GM21367 (cell line): ENCODE measurements around the gene TRAF7.
A peak's percentile ranks its signal among the peaks of the same experiment; 100 is the strongest.
"Not testable (repeated sequence)": the region's sequence is repeated elsewhere in the genome, so short reads cannot be mapped to it uniquely, and the experiment has no call there.

ENCODE experiments used
- ATAC-seq: cut with Tn5 transposase; IDR thresholded peaks from one replicate; pipeline ENCODE4 v1.9.1; 2021; ENCODE audit not compliant: unreplicated experiment

TRAF7 gene

DNA sequence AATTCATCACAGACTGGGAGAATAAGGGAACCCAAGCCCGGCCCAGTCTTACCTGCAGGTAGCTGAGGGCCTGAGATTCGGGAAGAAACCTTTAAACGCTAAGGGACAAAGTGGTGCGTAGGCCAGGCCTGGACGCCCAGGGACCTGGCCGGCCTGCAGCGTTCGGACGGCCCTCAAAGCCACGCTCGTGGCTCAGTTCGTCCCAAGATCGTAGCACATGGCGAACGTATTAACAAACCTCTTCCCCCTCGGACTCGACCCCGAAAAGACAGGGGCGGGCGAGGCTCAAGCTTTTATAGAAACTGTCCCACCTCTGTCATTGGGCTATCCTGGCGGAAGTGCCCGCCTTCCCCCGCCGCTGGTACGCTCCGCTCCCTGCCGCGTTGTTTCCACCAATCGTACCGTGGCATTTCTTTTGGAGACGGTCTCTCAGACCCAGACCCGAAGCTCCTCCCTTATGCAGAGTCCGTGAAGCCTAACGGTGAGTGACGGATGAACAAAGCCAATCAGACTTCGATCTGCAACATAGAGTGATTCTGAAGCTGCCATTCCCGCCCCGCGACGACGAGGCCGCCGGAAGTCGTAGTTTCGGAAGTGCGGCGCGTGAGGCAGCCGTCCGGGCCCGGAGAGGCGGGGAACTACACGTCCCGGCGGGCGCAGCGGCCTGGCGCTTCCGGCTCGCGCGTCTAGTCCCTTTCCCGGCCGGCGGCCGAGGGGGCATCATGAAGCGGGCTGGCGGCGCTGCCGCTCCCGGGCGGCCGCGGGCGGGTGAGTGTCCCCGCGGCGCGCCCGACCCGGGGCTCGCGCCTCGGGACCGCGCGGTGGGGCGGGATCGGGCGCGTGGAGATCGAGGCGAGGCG is at the start of gene TRAF7:
TSS of gene TRAF7 (plus strand) at position 692 of the 860 bp plus-strand sequence. CDS start 8,139 bp downstream, outside the sequence.
- ATAC-seq: peak; percentile 82

DNA sequence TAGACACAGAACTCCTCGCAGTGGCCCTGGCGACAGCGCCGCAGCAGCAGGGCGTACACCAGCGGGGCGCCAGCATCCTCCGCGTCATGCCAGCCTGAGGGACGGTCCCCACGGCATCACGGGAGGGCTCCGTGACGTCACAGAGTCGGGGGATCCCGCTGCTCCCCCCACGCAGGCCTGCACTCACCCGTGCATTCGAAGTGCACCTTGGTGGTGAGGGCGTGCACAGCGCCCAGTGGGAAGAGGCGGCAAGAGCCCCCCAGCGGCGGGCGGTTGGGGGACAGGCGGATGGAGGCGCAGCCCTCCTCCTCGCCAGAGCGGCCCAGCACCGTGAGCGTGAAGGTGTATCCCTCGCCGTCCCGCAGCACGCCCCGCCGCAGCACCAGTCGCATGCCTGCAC is 49.4 kb upstream of the TRAF7 start:
- not testable (repeated sequence) for ATAC-seq

DNA sequence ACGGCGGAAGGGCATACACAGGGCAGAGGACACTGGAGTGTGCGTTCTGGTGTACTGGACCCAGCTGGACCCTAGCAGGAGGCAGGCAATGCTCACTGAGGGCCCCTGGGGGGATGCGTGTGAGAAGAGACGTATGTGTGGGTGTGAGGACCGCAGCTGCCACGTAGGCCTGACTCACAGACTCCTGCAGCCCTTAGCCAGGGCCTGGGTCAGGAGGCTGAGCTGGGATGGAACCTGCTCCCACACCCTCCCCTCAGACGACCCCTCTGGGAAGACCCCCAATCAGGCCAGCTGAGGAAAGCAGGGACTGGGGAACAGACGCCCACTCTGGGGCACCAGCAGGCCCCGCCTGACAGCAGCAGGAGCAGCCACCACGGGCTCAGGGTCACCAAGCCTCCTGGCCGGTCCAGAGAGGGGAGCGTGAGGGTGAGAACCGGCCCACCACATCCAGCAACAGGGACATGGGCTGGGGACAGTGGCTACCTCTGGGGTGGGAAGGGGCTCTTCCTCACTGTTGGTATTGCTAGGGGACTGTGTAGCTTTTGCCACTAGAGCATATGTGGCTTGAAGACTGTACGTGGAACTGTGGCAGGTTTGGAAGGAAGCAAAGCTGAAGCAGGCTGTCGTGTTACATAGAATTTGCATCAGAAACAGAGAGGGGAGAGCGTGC is 48.3 kb upstream of the TRAF7 start:
- not testable (repeated sequence) for ATAC-seq

DNA sequence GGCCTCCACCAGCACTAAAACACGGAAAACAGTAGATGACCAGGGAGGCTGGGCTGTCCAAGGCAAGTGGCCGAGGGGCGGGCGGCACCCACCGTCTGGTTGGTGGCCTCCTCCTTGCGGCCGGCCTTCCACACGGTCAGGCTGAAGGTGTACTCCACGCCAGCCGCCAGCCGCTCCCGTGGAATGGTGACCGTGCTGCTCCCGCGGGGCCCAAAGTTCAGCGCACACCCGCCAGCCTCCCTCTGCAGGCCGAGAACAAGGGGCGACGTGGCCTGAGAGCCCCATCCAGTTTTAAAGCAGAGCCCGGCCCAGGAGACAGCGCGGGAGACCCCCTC is 47.8 kb upstream of the TRAF7 start:
- ATAC-seq: not testable (repeated sequence)

DNA sequence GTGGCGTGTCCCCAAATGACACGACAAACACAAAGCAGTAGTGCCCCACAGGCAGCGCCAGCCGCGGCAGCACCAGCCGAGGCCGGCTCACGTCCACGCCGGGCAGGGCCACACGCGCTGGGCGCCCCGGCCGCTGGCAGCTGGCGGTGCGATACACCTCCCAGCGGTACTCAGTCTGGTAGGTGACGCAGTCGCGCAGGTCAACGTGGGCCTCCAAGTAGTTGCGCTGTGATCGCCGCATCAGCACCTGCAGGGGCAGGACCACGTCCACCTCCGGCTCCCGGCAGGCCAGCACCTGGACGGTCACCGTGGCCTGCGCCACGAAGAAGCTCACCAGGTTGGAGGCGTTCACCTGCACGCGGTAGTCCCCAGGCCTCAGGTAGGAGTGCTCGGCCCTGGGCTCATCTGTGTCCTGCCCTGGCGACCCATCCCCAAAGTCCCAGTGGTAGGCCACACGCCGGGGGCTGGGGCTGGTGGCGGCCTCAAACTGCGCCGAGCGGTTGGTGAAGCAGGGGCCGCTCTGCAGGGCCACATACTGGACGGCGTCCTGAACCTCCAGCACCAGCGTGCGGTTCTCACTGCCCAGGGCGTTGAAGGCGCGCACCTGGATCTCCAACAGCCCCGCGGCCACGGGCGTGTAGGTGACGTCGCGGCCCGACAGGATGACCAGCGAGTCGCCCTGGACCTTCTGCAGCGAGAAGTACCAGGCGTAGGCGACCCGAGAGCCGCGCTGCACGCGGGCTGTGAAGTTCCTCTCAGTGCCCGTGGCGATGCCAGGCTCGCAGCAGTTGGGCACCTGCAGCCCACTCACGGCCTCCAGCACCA is 46.9 kb upstream of the TRAF7 start:
- ATAC-seq: not testable (repeated sequence)

DNA sequence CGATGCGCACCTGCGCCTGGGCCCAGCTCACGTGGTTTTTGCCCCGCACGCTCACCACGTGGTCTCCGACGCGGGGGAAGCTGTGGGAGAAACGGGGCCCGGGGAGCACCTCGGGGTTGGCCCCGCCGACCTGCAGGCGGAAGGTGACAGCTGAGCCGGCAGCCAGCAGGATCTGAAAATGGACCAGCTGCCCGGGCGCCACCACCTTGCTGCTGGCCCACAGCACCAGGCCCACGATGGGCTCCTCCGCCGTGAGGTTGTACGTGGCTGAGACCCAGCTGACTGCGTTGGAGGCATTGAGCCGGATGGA is 46.4 kb upstream of the TRAF7 start:
- not testable (repeated sequence) for ATAC-seq

DNA sequence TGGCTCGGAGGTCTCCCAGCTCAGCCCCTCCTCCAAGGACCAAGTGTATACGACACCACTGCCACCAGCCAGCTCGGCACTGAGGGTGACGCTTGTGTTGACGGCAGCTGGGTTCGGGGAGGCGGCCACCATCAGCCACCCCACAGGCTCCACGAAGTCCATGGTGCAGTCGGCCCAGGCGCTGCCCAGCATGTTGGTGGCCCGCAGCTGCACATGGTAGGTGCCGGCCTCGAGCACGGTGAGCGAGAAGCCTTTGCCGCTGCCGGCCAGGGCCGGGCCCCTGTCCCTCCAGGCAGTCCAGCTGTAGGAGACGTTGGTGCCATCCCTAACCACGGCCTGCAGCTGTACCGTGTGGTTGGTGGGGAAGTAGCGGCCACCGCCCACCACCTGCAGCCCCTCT is 45.7 kb upstream of the TRAF7 start:
- ATAC-seq: not testable (repeated sequence)

DNA sequence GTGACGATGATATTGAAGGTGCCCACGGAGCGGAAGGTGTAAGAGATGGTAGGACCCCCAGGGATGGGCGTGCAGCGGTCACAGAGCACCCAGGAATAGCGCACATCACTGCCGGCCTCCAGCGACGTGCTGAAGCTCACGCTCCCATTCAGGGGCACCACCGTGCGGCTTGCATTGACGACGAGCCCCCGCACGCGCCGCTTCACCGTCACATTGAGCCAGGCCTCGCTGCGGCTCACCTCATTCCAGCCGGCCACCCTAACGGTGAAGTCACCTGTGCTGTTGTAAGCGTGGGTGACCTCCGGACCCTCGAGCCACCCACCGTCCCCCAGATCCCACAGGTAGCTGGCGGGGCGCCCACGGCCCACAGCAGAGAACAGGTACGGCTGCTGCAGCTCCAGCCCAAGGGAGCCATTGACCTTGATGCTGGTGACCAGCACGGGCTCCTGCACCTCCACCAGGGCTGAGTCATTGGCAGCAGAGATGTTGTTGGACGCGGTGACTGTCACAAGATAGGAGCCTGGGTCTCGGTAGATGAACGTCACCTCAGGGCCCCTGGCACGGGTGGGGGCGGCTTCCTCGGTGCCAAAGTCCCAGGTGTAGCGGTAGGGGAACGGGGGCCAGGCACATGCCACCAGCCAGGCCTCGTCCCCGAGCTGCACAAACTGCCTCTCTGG is 45.1 kb upstream of the TRAF7 start:
- ATAC-seq: not testable (repeated sequence)

DNA sequence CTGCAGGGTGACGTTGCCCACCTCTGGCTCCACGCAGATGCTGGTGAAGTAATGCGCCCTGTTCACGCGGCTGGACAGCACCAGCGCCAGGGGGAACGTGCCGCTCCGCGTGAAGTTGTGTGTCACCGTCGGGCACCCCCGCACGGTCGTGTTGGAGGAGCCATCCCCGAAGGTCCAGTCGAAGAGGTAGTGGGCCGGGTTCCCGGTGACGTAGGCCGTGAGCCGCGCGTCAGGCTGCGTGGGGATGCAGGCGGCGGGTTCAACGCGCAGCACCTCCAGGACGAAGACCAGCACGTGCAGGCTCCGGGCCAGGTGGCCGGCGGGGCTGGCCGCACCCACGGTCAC is 44.6 kb upstream of the TRAF7 start:
- ATAC-seq: not testable (repeated sequence)

DNA sequence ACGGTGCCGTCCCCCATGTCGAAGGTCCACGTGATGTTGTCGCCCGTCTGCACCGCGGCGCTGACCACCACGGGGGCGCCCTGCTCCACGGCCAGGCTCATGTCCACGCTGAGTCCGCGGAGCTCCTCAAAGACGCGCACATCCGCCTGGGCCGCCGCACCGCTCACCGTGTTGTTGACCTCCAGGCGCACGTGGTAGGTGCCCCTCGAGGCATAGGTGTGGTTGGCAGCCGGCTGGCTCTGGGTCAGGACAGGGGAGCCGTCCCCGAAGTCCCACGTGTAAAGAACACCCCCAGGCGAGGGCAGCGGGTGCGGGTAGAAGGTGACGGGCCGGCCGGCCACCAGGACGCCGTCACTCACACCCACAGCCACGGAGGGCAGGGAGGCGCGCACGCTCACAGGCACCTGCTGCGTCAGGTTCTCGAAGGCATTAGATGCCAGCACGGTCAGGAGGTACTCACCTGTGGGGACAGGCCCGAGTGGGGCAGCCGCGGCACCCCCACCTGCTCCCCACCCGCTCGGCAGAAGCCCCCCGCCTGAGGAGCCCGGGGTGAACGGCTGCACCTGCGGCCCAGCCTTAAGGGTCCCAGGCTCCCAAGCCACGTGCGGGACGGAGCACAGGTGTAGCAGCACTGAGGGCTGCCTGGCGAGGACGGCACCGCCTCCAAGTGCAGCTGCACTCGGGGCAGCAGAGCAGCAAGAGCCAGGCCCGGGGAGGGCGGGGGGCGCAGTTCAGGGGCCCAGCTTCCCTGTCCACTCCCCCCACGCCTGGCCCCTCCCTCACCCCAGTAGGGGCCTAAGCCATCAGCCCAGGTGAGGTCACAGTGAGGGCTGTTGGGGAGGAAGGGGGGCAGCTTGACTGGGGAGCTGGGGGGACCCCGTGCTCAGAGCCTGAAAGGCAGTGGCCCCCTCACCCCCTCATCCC is 43.9 kb upstream of the TRAF7 start:
- not testable (repeated sequence) for ATAC-seq

DNA sequence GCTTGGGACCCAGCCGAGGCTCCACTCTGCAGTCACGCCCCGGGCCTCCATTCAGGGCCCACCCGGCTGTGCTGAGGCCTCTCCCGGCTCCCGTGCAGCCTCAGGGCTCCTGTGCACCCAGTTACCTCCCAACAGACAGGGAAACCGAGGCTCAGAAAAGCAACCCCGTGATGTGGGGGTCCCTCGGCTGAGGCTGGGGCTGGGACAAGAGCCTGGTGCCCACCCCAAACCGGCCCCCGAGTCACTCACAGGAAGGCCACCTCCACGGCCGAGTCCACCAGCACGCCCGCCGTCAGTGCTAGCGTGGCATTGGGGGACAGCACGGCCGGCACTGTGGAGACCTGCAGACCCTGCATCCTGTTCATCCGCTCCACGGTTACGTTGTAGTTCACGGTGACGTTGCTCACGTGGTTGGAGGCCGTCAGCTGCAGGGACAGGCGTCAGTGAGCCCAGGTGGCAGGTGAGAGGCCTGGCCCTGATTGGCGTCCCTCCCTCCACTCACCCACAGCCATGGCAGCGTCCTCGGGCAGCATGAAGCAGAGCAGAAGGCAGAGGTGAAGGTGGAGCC is 43.0 kb upstream of the TRAF7 start:
- ATAC-seq: not testable (repeated sequence)

DNA sequence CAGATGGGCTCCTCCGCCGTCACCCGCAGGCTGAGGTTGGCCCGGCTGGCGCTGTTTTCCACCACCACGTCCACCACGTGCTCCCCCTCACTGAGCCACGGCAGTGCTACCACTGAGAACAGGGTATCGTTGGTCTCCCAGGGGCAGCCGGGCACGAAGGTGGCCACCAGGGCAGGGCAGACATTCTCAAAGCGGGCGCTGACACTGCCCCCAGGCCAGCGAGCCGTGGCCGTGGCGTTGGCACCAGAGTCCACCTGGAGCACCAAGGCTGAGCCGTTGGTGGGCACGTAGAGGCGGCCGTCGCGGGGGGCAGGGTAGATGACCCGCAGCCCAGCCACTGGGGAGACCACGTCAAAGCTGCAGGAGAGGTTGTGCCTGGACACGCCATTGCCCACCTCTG is 41.4 kb upstream of the TRAF7 start:
- ATAC-seq: not testable (repeated sequence)

DNA sequence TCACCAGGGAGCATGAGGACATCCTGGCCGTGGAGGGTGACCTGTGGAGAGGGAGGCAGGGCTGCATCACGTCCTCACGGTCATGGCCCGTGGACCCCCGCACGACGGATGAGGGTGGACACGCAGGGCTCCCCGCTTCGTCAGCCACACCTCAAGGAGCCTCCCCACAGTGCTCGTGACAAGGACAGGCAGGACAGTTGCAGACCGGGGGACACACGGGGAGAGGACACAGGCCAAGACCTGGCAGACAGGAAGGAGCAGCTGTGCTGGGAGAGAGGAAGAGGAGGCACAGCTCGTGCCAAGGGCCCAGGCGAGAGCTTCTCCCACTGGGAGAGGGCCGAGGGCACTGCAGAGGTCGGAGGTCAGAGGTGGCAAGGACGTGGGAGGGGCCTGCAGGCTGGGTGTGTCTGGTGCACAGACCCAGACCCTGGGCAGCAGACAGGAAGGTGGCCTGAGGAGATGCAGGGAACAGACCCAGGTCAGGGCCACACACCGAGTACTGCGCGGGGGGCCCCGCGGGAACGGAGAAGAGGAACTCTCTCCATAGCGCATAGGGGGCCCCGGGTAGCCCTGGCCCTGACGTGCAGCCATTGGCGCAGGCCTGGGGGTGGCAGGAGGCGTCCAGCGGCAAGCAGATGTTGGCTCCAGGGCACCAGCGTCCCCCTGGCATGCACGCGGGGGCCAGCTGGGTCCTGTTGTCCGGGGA is 40.5 kb upstream of the TRAF7 start:
- ATAC-seq: not testable (repeated sequence)

DNA sequence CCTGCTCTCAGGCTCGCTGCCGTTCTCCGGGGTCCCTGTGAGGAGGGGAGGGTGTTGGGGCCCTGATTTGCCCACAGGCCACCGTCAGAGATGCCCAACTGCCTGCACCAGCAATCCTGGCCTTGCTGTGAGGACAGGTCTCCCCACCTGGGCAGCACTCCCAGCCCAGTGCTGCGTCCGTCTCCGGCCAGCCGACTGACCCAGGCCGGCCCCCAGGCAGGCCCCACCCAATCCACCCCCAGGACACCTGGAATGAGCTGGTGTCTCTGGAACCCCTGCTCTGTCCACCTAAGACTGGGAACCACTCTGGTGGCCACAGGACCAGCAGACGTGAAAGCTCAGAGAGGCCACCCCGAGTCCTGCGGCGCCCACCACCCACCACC is 40.0 kb upstream of the TRAF7 start:
- no peak for ATAC-seq

DNA sequence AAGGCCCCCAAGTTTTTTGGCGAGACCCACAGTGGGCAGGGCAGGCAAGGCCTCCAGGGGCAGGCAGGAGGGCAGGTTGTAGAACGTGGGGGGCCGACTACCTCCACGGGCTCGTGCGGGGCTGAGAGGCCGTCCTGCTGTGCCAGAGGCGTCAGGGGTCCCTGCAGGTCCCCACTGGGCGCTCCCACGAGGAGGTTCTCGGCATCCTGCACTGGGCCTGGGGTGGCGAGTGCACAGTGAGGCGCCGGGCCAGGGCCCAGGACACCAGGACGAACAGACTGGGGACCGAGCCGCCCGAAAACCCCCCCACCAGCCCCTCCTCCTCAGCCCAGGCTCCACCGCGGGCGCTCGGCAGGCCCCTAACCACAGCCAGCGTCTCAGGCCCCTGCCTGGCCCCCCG is 39.2 kb upstream of the TRAF7 start:
- ATAC-seq: not testable (repeated sequence)

DNA sequence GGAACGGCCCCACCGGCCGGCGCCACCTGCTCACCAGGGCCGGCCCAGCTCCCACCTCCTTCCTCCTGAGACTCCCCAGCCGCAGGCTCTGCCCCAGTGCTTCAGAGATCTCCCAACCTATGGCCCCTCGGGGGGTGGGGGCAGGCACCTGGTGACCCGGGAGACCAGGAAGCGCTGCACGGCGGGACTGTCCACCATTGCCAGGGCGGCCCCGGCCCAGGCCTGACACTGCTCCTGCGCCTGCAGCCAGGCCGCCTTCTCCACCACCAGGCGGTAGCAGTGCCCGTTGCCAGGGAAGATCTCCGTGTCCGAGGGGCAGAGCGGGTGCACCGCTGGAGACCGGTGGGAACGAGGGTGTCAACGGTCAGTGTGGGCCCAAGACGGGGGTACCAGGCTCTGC is 38.2 kb upstream of the TRAF7 start:
- ATAC-seq: not testable (repeated sequence)

DNA sequence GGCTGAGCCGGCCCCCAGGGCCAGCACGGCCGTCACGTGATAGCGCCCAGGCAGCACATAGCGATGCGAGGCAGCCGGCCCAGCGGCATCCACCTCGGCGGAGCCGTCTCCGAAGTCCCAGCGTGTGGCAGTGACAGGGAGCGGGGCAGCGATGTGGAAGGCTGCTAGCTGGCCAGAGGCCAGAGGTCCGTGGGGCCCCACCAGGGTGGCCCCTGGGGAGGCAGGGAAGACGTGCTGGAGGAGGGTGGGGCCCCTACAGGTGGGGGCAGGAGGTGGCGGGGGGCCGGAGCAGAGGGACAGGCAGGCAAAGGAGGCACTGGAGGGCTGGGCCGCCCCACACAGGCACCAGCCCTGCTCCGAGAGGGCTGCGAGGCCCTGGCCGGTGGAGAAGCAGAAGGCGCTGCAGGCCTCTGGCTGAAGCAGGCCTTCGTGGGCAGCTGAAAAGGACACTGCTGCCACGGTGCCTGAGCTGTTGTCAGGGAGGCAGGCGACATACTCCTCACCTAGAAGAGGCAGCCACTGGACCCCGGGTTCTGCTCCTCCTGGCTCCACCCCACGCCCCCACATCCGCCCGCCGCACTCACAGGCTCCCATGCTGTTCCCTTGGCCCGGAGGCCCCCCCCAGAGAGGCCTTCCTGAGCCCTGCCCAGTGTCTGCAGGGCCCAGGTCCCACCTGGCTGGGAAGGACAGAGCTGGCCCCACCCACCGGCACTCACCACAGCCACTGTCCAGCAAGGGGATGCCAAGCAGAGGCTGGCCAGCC is 37.4 kb upstream of the TRAF7 start:
- not testable (repeated sequence) for ATAC-seq

DNA sequence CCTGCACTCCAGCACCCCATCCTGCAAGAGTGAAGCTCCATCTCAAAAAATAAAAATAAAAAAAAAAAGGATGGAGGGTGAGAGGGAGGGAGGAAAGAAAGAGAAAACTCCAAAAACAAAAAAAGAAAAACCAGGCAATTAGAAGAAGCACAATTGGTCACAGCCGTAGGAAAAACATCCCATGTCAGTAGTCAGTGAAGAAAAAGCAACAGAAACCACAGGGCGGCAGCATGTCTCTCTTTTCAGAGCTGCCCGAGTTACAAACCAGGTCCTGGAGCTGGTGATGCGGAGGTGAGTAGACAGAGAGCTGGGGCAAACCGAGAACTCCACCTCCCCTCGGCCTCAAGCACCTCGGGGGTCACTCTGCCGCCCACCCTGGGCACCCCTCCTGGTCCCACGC is 34.3 kb upstream of the TRAF7 start:
- ATAC-seq: not testable (repeated sequence)
